ENCODE data around the gene NKD1. TPM values are rescaled to one million over a fixed set of nuclear protein-coding genes. Genes with fewer than 3 reads are reported as not detected.

The NKD1 gene
- total and polyA plus RNA-seq, 2 donors (not counting 1 experiment from before 2014, with no cell fraction given) = 0.16 to 1.9 TPM

GRCh38 chr16:50555952-50556673 lies 7.9 kb downstream of the NKD1 start:
- no peak overlapping the region for H3K9ac ChIP-seq (ENCODE audit: low read length)
- H3K4me2 ChIP-seq (replicated peaks; ENCODE audit: low read depth, low read length, poor library complexity, severe bottlenecking) = no peak overlapping the region
- POLR2A ChIA-PET = interaction anchor here (0.6 kb wide), 1 partner anchor 122 kb away, joined by 5 read pairs; no protein-coding TSS in a partner anchor
- TF ChIP-seq CTCF (IDR thresholded peaks at IDR 0.05) = no peak
- TF ChIP-seq EZH2 (IDR thresholded peaks at IDR 0.05; ENCODE audit: borderline replicate concordance, insufficient read depth, low read depth, low read length, poor library complexity, severe bottlenecking) = no peak
- no peaks in the 10 kb centered on the region for H3K36me3 ChIP-seq (replicated peaks in 1 of 2; ENCODE audit: control extremely low read depth in 1 of 2, control insufficient read depth in 1 of 2, extremely low read depth in 1 of 2, insufficient read depth in 2 of 2, low read length in 1 of 2)
- intact Hi-C loops (cut with micrococcal nuclease) = no loop called here
- Mint-ChIP-seq H3K9me3 (ENCODE audit: insufficient read depth) (no peaks in the 10 kb centered on the region), H3K27me3 (no peaks in the 10 kb centered on the region), H3K4me3 (no peak overlapping the region), H3K4me1 (no peaks in the 10 kb centered on the region), H3K27ac (no peak overlapping the region)
- H3K4me1 ChIP-seq (ENCODE audit: control insufficient read depth in 2 of 2, insufficient read depth in 2 of 2, low read length in 2 of 2) = no peaks in the 10 kb centered on the region
- no peaks in the 10 kb centered on the region for H3K79me2 ChIP-seq (ENCODE audit: control insufficient read depth, insufficient read depth, low read length)
- DNase-seq (no peak), ATAC-seq (ENCODE audit: low read depth) (no peak)
- H3K9me3 ChIP-seq (ENCODE audit: control extremely low read depth in 1 of 3, control insufficient read depth in 2 of 3, insufficient read depth in 1 of 3, low read length in 2 of 3) = peaks cover 0 to 8% (median 0%) of the 10 kb centered on the region in 3 donors
- WGBS (ENCODE audit: insufficient coverage) = 94% methylated on average over 13 of the region's 18 CpGs
- no peak overlapping the region for H3K27ac ChIP-seq (ENCODE audit: low read length in 2 of 2)
- CTCF ChIA-PET = no interaction called here
- H4K20me1 ChIP-seq (ENCODE audit: control insufficient read depth, insufficient read depth, low read length, poor library complexity, severe bottlenecking) = no peaks in the 10 kb centered on the region
- no peaks in the 10 kb centered on the region for H3K27me3 ChIP-seq (replicated peaks in 1 of 4; ENCODE audit: control extremely low read depth in 1 of 4, control insufficient read depth in 3 of 4, insufficient read depth in 4 of 4, low read length in 3 of 4)
- no peak overlapping the region for H2AFZ ChIP-seq (ENCODE audit: insufficient read depth, low read depth, low read length, poor library complexity, severe bottlenecking)
- no peak overlapping the region for H3K4me3 ChIP-seq (ENCODE audit: control extremely low read depth in 1 of 5, extremely low read depth in 1 of 5, insufficient read depth in 1 of 5, low read depth in 2 of 5, low read length in 4 of 5)

- Mint-ChIP-seq H3K4me1 (no peaks in the 10 kb centered on the region), H3K27me3 (no peaks in the 10 kb centered on the region), H3K27ac (no peak overlapping the region), H3K4me3 (no peak overlapping the region), H3K9me3 (ENCODE audit: insufficient read depth) (peaks cover 3% of the 10 kb centered on the region)
- WGBS (ENCODE audit: insufficient coverage) = no CpG with 5 or more reads among the region's 2 CpGs
- intact Hi-C loops (cut with micrococcal nuclease) = no loop called here
- ChIA-PET CTCF (interaction anchor here (0.7 kb wide), 1 partner anchor 88 kb away, joined by 3 read pairs; no protein-coding TSS in a partner anchor), POLR2A (no interaction called here)
- Histone ChIP-seq H3K27me3 (replicated peaks in 1 of 4; ENCODE audit: control extremely low read depth in 1 of 4, control insufficient read depth in 3 of 4, insufficient read depth in 4 of 4, low read length in 3 of 4) (no peaks in the 10 kb centered on the region), H3K4me2 (replicated peaks; ENCODE audit: low read depth, low read length, poor library complexity, severe bottlenecking) (no peak overlapping the region), H2AFZ (ENCODE audit: insufficient read depth, low read depth, low read length, poor library complexity, severe bottlenecking) (no peak overlapping the region), H3K27ac (ENCODE audit: low read length in 2 of 2) (no peak overlapping the region), H3K4me1 (ENCODE audit: control insufficient read depth in 2 of 2, insufficient read depth in 2 of 2, low read length in 2 of 2) (no peaks in the 10 kb centered on the region), H3K36me3 (replicated peaks in 1 of 2; ENCODE audit: control extremely low read depth in 1 of 2, control insufficient read depth in 1 of 2, extremely low read depth in 1 of 2, insufficient read depth in 2 of 2, low read length in 1 of 2) (no peaks in the 10 kb centered on the region), H4K20me1 (ENCODE audit: control insufficient read depth, insufficient read depth, low read length, poor library complexity, severe bottlenecking) (no peaks in the 10 kb centered on the region), H3K4me3 (ENCODE audit: control extremely low read depth in 1 of 5, extremely low read depth in 1 of 5, insufficient read depth in 1 of 5, low read depth in 2 of 5, low read length in 4 of 5) (no peak overlapping the region), H3K79me2 (ENCODE audit: control insufficient read depth, insufficient read depth, low read length) (no peaks in the 10 kb centered on the region), H3K9me3 (ENCODE audit: control extremely low read depth in 1 of 3, control insufficient read depth in 2 of 3, insufficient read depth in 1 of 3, low read length in 2 of 3) (peaks cover 0 to 14% (median 3%) of the 10 kb centered on the region in 3 donors), H3K9ac (ENCODE audit: low read length) (no peak overlapping the region)
- ATAC-seq (ENCODE audit: low read depth) (no peak), DNase-seq (no peak)
- TF ChIP-seq EZH2 (IDR thresholded peaks at IDR 0.05; ENCODE audit: borderline replicate concordance, insufficient read depth, low read depth, low read length, poor library complexity, severe bottlenecking) = no peak
- TF ChIP-seq CTCF (IDR thresholded peaks at IDR 0.05) = no peak
These were observed 8.8 kb downstream of the NKD1 start for GRCh38 chr16:50557046-50557445.
